22Rv1 (cell line): ENCODE results near the gene BRAT1.

Experiments
- H3K27ac ChIP-seq: fragments of 450-650 bp; 2 replicates; pipeline ENCODE4 v1.5.1; 2017
- ZFX ChIP-seq: fragments of 450-650 bp; IDR thresholded peaks from 2 replicates; pipeline ENCODE4 v1.6.1; 2017; ENCODE audit warnings: antibody characterized with exemption, borderline replicate concordance
- TF ChIP-seq, protein P1 (sequence below): fragments of 450-650 bp; IDR thresholded peaks from 2 replicates; pipeline ENCODE4 v1.5.1; 2017; ENCODE audit warnings: mild to moderate bottlenecking

BRAT1 gene

DNA sequence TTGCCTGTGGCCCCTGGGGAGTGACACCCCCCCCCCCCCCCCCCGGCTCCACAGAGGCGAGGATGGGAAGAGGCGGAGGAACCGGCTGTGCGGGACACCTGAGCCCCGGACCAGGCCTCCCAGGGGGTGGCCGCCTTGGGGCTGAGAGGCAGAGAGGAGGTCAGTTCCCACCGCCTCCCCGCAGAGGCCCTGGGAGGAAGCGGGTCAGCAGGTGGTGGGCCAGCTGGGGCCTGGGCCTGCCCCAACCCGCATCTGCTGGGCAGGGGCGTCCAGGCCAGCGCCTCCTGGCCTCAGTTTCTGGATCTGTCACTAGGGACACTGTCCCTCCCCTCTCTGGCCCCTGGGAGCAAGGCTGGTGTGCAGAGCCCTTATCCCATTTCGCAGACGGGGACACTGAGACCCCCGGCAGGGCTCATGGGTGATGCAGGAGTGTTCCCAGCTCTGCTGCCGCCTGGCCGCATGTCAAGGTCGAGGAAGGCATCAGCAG, 50.4 kb downstream of the BRAT1 start:
- TF ChIP-seq ZFX = no peak
- TF ChIP-seq, protein P1, sequence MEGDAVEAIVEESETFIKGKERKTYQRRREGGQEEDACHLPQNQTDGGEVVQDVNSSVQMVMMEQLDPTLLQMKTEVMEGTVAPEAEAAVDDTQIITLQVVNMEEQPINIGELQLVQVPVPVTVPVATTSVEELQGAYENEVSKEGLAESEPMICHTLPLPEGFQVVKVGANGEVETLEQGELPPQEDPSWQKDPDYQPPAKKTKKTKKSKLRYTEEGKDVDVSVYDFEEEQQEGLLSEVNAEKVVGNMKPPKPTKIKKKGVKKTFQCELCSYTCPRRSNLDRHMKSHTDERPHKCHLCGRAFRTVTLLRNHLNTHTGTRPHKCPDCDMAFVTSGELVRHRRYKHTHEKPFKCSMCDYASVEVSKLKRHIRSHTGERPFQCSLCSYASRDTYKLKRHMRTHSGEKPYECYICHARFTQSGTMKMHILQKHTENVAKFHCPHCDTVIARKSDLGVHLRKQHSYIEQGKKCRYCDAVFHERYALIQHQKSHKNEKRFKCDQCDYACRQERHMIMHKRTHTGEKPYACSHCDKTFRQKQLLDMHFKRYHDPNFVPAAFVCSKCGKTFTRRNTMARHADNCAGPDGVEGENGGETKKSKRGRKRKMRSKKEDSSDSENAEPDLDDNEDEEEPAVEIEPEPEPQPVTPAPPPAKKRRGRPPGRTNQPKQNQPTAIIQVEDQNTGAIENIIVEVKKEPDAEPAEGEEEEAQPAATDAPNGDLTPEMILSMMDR = no peak
- H3K27ac ChIP-seq = no peak overlapping the region

DNA sequence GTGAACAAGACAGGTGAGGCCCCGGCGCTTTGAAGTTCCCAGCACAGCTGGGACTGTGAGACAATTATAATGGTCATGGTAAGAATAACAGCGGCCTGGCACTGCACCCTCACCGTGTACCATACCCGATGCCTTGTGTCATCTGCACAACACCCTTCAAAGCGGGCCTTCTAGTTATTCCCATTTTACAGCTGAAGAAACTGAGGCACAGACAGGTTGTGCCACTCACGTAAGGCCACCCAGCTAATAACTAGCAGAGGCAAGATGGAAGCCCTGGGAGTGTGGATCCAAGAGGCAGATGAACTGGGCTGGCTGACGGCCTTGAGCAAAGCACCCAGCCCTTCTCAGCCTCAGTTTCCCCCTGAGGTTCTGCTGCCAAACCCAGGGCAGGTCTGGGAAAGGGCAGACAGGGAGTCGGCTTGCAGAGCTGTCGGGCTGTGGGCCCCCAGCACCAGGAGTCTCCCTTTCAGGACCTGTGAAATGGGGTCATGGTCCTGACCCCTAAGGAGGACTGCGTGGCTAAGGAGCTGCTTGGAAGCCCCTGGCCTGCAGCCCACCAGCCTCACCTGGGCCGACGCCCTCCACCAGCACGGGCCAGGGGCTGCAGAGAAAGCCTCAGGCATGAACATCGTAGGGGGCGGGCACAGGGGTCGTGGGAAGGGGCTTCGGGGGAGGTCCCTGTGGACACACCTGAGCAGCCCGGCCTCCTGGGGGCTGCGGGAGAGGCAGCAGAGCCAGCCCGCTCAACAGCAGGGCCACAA, 51.0 kb downstream of the BRAT1 start:
- TF ChIP-seq, protein P1 = no peak
- no peak for TF ChIP-seq ZFX
- no peak overlapping the region for H3K27ac ChIP-seq

DNA sequence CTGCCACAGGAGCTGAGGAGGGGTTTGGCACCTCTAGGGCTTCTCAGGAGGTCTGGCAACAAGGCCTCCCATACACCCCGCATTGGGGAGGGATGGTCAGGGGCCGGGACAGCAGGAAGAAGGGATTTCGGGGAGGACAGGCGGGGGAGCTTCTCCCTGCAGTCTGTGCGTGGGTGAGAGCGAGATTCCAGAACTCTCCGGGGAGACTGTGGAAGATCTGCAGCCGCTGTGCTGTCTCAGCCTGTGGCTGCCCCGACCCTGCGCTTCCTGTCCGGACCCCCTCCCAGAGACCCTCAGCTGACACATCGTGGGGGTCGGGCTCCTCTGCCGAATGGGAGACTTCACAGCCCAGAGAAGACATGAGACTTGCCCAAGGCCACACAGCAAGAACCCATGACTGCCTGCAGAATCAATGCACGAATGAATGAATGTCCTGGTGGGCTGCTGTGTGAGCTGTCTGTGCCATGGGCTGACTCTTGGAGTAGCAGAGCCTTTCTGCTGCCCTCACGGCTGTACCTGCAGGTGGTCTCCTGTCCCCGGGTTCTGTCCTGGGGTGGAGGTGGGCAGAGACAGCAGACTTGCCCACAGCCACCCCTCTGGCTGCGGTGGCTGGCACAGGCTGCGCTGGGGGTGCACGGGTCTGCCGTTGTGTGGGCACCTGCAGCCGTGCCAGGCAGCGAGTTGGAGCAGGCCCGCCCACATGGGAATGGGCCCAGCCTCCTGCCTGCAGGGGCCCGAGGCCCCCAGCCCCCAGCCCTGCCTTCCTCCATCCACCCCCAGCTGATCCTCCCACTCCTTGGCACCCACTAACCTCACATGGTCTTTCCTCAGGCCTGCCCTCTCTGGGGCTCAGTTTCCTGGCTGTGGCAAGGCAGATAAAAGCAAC, 52.0 kb downstream of the BRAT1 start:
- TF ChIP-seq, protein P1 = no peak
- no peak for TF ChIP-seq ZFX
- no peak overlapping the region for H3K27ac ChIP-seq

DNA sequence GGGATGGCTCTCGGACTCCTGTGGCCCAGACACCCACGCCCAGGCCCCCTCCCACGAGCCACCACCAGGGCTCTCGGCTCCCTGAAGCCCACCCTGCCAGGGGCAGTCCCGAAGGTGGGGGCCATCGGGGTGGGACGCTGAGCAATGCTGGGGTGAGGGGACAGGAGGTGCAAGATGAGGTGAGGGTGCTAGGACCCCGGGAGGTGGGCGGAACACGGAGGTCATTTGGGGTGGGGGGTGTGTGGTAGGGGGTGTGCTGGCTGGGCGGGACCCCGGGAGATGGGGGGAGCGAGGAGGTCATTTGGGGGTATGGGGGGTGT, 52.7 kb downstream of the BRAT1 start:
- TF ChIP-seq, protein P1 = no peak
- no peak for TF ChIP-seq ZFX
- no peak overlapping the region for H3K27ac ChIP-seq

DNA sequence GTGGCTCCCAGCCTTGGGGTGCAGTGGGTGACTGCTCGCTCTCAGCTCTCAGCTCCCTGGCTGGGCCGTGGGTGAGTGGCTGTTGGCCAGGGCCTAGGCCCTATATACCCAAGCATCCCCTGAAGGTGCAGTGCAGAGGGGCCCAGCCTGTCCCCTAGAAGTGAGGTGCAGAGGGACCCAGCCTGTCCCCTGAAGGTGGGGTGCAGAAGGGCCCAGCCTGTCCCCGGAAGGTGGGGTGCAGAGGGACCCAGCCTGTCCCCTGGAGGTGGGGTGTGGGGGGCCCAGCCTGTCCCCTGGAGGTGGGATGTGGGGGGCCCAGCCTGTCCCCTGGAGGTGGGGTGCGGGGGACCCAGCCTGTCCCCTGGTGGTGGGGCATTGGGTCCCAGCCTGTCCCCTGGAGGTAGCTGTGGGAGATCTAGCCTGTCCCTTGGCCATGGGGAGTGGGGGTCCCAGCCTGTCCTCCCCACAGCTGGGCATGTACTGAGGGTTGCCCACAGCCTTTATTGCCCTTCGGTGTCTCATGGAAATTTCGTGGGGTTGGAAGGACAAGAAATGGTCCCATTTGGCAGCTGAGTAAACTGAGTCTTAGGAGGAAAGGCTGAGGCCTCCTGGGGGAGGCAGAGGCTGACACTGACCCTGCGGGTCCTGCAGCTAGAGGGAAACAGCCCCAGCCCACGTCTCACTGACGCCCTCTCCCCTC, 53.2 kb downstream of the BRAT1 start:
- TF ChIP-seq ZFX = no peak
- TF ChIP-seq, protein P1 = no peak

DNA sequence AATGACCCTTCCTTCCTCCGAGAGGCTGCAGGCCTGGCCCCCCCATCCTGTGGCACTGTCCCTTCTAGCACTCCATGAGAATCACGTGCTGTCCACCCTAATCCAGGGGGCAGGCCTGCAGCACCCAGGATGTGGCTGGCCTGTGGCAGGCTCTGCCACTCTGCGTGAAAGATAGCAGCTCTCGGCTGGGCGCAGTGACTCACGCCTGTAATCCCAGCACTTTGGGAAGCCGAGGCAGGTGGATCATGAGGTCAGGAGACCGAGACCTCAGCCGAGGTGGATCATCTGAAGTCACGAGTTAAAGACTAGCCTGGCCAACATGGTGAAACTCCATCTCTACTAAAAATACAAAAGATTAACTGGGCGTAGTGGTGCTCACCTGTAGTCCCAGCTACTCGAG, 54.6 kb downstream of the BRAT1 start:
- no peak overlapping the region for H3K27ac ChIP-seq
- TF ChIP-seq ZFX = no peak
- TF ChIP-seq, protein P1 = no peak

More for the DNA sequence above, 53.2 kb downstream of the BRAT1 start:
- no peak overlapping the region for H3K27ac ChIP-seq
